OCI-LY3 (cell line): ENCODE measurements around the gene TBXA2R.

Experiments used
- H2AFZ ChIP-seq: fragments of 200-600, 300-600 bp; shearing (Covaris generic); 2 replicates; pipeline ENCODE4 v1.6.0; 2014; ENCODE audit warnings: antibody characterized with exemption, low read depth, low read length
- H3K27ac ChIP-seq: fragments of 200-600, 300-600 bp; sonication (generic); 2 replicates; pipeline ENCODE4 v1.5.1; 2014; ENCODE audit warnings: mild to moderate bottlenecking, low read length, moderate library complexity, mixed read lengths
- H3K27me3 ChIP-seq: fragments of 200-600, 300-600 bp; sonication (generic); 2 replicates; pipeline ENCODE4 v1.6.1; 2014; ENCODE audit warnings: low read depth, low read length, mixed read lengths
- H3K36me3 ChIP-seq: fragments of 200-600, 300-600 bp; sonication (generic); replicated peaks from 2 replicates; pipeline ENCODE3; 2014; ENCODE audit warnings: low read depth, low read length, mixed read lengths
- H3K4me1 ChIP-seq: fragments of 300-600, 200-600 bp; sonication (generic); 2 replicates; pipeline ENCODE4 v1.6.1; 2014; ENCODE audit warnings: low read length, mixed read lengths
- H3K4me2 ChIP-seq: fragments of 200-600, 300-600 bp; sonication (generic); 2 replicates; pipeline ENCODE4 v1.6.1; 2014; ENCODE audit warnings: low read length, mixed read lengths
- H3K4me3 ChIP-seq: fragments of 300-600, 200-600 bp; sonication (generic); 2 replicates; pipeline ENCODE4 v1.5.1; 2014; ENCODE audit warnings: antibody characterized with exemption, mild to moderate bottlenecking, low read length, moderate library complexity
- H3K79me2 ChIP-seq: fragments of 300-600, 200-600 bp; shearing (Covaris generic); 2 replicates; pipeline ENCODE4 v1.6.1; 2014; ENCODE audit warnings: mild to moderate bottlenecking, low read length, mixed read lengths
- H3K9ac ChIP-seq: fragments of 300-600, 200-600 bp; shearing (Covaris generic); 2 replicates; pipeline ENCODE4 v1.6.0; 2014; ENCODE audit warnings: mild to moderate bottlenecking, low read length, moderate library complexity
- H3K9me3 ChIP-seq: fragments of 200-600, 300-600 bp; shearing (Covaris generic); 2 replicates; pipeline ENCODE4 v1.6.1; 2014; ENCODE audit warnings: low read length, mixed read lengths; ENCODE audit not compliant: insufficient read depth
- H4K20me1 ChIP-seq: fragments of 200-600, 300-600 bp; sonication (generic); 2 replicates; pipeline ENCODE4 v1.6.1; 2016; ENCODE audit warnings: low read length, mixed read lengths; ENCODE audit not compliant: insufficient read depth
- CTCF ChIP-seq: fragments of 200-600, 300-600 bp; sonication (generic); IDR thresholded peaks from 2 replicates; pipeline ENCODE4 v1.5.1; 2014; ENCODE audit warnings: antibody characterized with exemption, low read length, low read depth
- EZH2phosphoT487 ChIP-seq: fragments of 200-600 bp; shearing (Covaris generic); IDR thresholded peaks from 2 replicates; pipeline ENCODE4 v1.6.1; 2018; ENCODE audit warnings: antibody characterized with exemption, mixed run types, low read depth

The TBXA2R gene

DNA sequence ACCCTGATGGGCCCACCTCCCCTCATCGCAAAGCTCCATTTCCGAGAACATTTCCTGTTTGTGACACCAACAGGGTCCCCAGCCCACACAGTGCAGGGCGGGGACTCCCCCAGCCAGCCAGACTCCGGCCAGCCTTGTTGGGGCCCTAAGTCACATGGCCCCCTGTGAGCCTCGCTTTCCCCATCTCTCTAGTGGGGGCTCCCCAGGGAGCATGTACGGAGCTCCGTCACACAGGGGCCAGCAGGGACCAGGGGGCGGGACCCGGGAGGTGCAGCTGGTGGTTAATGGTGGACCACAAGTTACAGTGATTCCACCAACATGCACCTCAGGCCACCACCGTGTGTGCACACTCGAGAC, 1.7 kb downstream of the TBXA2R start:
- Histone ChIP-seq H3K4me3 (peak overlapping the region; percentile 24), H3K27ac (no peak overlapping the region), H3K4me2 (peak overlapping the region; percentile 50), H3K9ac (0 out of 2 replicates have a peak overlapping the region, but pooled peaks have one; percentile 6), H2AFZ (peak overlapping the region; percentile 76; the same call in 1 of the 2 replicates), H3K4me1 (peaks cover 9% of the 10 kb centered on the region), H3K79me2 (no peaks in the 10 kb centered on the region), H3K27me3 (no peaks in the 10 kb centered on the region), H3K36me3 (no peaks in the 10 kb centered on the region), H4K20me1 (no peaks in the 10 kb centered on the region), H3K9me3 (no peaks in the 10 kb centered on the region)
- TF ChIP-seq EZH2phosphoT487 (no peak), CTCF (no peak)

GRCh38 chr19:3604227-3604986, 2.3 kb downstream of the TBXA2R start:
- Histone ChIP-seq H3K4me3 (peak overlapping the region; percentile 24), H3K4me2 (peak overlapping the region; percentile 50), H3K9me3 (no peaks in the 10 kb centered on the region), H2AFZ (peak overlapping the region; percentile 76; the same call in 1 of the 2 replicates), H4K20me1 (no peaks in the 10 kb centered on the region), H3K36me3 (no peaks in the 10 kb centered on the region), H3K4me1 (peaks cover 9% of the 10 kb centered on the region), H3K79me2 (no peaks in the 10 kb centered on the region), H3K27ac (no peak overlapping the region), H3K27me3 (no peaks in the 10 kb centered on the region), H3K9ac (0 out of 2 replicates have a peak overlapping the region, but pooled peaks have one; percentile 6)
- no peak for TF ChIP-seq EZH2phosphoT487
- TF ChIP-seq CTCF, result no peak

DNA sequence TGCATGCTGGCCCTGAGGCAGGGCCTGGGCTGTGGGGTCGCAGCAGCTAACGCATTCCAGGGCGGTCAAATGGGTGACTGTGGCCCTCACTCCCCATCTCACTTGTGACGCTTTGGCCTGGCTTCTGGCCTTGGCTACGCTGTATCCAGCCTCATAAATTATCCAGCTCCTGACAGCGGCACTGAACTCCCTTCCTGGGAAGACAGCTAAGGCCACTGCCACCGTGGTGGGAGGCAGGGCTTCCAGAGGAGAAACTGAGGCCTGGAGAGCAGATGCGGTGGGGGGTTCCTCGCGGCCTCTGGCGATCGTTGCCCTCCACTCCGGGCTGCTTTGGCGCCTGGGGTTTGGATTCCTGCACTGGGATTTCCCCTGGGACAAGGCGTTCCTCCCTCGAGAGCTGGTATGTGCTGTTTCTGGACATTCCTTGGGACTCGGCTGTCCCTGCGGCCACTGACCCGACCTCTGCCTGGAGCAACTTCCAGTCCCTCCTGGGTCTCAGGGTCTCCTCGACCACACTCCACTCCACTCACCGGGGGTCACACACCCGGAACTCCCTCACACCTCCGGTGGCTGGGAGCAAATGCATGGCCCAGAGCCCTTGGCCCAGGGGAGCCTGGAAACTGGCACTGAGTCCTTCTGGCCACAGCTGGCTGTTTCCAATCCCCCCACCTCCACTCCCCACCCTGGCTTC, 3.4 kb downstream of the TBXA2R start:
- H4K20me1 ChIP-seq, result no peaks in the 10 kb centered on the region
- H3K9me3 ChIP-seq, result no peaks in the 10 kb centered on the region
- H3K27ac ChIP-seq, result no peak overlapping the region
- no peak for TF ChIP-seq EZH2phosphoT487
- no peak for TF ChIP-seq CTCF
- H3K27me3 ChIP-seq, result no peaks in the 10 kb centered on the region
- peaks cover 9% of the 10 kb centered on the region for H3K4me1 ChIP-seq
- H3K9ac ChIP-seq, result no peak overlapping the region
- H3K79me2 ChIP-seq, result no peaks in the 10 kb centered on the region
- H3K36me3 ChIP-seq, result no peaks in the 10 kb centered on the region
- no peak overlapping the region for H3K4me3 ChIP-seq
- H2AFZ ChIP-seq, result no peak overlapping the region
- no peak overlapping the region for H3K4me2 ChIP-seq

- H3K36me3 ChIP-seq, result no peaks in the 10 kb centered on the region
- no peak overlapping the region for H3K4me2 ChIP-seq
- no peak overlapping the region for H3K27ac ChIP-seq
- no peaks in the 10 kb centered on the region for H4K20me1 ChIP-seq
- no peaks in the 10 kb centered on the region for H3K27me3 ChIP-seq
- H2AFZ ChIP-seq, result no peak overlapping the region
- TF ChIP-seq EZH2phosphoT487 (no peak), CTCF (no peak)
- peaks cover 9% of the 10 kb centered on the region for H3K4me1 ChIP-seq
- no peak overlapping the region for H3K9ac ChIP-seq
- H3K79me2 ChIP-seq, result no peaks in the 10 kb centered on the region
- H3K4me3 ChIP-seq, result no peak overlapping the region
- H3K9me3 ChIP-seq, result no peaks in the 10 kb centered on the region
Observed at GRCh38 chr19:3601021-3601420, 5.7 kb downstream of the TBXA2R start.
